ENCODE results near the gene KLHDC10.
"Not testable (repeated sequence)": the region's sequence is repeated elsewhere in the genome, so short reads cannot be mapped to it uniquely, and the experiment has no call there.

Gene KLHDC10

GRCh38 chr7:130156140-130156539, 85.8 kb downstream of the KLHDC10 start:
- no peak for DNase-seq (ENCODE audit: low spot score)

GRCh38 chr7:130157700-130158099, 87.4 kb downstream of the KLHDC10 start:
- no peak for DNase-seq (ENCODE audit: low spot score)

DNA sequence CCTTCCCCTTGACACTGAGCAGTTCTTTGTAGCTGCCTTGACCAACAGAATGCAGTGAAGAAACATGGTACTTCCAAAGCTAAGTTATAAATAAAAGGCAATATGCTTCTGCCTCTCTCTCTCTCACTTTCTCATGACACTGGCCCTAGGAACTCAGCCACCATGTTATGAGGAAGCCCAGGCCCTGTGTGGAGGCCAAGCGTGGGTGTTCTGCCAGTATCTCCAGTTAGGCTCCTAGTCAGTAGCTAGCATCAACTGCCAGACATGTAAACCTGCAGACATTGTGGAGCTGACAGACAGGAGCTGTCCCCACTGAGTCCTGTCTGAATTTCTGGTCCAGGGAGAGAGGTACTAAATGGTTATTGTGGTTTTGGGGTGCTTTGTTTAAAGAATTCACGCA, 89.7 kb downstream of the KLHDC10 start:
- DNase-seq (ENCODE audit: low spot score): no peak

DNA sequence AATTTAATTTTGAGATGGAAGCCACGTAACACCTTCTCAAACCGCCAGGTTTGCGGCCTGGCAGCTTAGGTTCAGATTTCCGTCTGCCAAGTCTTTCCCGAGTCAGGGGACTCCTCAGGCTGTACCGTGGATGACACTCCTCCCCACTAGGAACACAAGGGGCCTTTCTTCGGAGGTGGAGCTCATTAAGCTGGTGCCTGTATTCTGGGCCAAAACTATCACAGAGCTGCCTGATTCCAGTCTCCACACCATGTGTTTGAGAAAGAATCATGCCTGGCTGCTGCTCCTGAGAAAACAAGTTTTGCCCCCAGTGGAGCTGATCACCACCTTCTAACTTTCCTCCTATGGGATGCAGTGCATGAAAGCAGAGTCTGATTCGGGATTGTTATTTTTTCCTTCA, 90.1 kb downstream of the KLHDC10 start:
- DNase-seq (ENCODE audit: low spot score): no peak

DNA sequence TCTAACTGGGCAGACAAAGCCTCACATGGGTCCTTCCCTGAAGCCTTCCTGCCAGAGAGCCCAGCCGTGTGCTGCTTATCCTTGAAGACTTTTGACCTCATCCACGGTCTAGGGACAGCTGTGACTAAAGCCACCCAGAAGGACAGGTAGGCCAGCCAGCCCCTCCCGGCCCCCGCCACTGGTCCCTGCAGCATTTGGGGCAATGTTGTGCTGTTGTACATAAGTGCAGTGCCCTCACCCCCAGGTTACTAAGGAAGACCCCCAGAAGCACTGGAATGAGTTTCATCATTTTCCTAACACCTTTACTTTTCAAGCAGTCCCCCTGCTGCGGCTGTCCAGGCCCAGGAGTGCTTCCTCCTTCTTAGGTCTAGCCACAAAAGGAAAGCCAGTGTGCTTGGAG, 91.9 kb downstream of the KLHDC10 start:
- DNase-seq (ENCODE audit: low spot score): no peak

DNA sequence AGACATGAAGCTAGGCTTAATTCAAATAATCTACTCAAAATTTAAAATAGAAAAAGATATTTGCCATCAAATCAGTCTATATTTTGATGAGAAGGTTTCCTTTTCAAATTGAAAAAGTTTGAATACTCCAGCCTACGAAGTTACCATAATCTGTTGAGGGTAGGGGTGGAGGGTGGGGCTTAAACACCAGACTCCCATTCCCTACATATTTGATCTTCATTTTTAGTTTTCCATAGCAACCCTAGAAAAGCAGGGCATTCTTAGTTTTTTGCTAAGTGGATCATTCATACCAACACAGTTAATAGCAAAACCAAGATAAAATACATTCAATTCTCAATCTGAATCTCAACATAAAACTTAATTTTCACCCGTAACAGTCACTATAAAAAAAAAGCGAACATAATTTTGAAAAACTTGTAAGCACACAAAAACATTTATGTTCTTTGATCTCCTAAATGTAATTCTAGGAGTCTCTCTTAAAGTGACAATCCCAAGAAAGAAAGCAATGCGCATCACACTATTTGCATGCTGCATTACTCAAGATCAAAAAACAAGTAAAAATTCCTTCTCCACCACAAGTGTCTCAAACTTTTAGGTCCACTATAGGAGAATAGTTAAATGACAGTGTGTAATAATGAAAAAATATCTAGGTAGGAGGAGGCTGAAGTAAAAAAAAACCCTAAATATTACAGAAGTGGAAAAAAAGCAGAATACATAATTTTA, 104.1 kb downstream of the KLHDC10 start:
- DNase-seq (ENCODE audit: low spot score): no peak

GRCh38 chr7:130178251-130178650, 107.9 kb downstream of the KLHDC10 start:
- no peak for DNase-seq (ENCODE audit: low spot score)

- no peak for DNase-seq (ENCODE audit: low spot score)
Measured at GRCh38 chr7:130179631-130180030, 109.3 kb downstream of the KLHDC10 start.

DNA sequence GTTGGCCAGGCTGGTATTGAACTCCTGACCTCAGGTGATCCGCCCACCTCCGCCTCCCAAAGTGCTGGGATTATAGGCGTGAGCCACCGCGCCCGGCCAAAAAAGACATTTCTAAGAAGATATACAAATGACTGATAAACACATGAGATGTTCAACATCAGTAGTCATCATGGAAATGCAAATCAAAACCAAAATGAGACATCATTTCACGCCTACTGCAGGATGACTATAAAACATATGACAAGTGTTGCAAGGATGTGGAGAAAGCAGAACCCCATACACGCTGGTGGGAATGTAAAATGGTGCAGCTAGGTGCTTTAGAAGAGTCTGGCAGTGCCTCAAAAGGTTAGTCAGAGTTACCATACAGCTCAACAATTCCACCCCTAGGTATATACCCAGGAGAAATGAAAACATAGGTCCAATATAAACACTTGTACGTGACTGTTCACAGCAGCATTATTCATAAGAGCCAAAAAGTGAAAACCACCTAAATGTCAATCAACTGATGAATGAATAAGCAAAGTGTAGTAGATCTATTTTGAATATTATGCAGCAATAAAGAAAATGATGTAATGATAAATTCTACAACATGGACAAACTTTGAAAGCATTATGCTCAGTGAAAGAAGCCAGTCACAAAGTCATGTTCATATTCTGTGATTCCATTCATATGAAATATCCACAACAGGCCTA, 110.4 kb downstream of the KLHDC10 start:
- peak; percentile 55 for DNase-seq (ENCODE audit: low spot score)

DNA sequence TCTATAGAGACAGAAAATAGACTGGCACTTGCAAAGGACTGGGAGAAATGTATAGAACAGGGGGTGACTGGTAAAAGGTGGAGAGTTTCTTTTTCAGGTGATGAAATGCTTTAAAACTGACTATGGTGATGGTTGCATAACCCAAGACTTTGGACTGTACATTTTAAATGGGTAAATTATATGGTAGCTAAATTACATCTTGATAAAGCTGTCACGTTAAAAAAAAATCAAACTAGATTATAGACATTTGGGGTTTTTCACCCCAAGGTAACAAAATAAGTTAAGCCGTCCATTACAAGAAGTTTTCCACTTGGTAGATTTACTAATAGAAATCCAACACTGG, 110.9 kb downstream of the KLHDC10 start:
- DNase-seq (ENCODE audit: low spot score): no peak

DNA sequence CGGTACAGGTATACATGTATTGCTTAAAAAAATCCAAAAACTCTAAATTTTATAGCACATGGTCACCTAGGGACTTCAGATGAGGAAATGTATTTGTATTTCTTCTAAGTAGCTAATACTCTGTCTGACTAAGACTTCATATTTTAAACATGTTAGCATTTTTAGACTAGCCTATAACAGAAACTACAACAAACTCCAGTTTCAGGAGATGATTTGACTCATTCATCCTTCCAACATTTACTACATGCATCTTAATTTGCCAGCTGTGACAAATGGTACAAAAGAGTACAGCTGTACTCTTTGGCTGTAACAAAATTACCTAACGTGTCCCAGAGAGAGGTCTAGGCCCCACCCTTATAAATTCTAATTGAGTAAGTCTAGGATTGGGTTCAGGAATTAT, 112.7 kb downstream of the KLHDC10 start:
- DNase-seq (ENCODE audit: low spot score): no peak

DNA sequence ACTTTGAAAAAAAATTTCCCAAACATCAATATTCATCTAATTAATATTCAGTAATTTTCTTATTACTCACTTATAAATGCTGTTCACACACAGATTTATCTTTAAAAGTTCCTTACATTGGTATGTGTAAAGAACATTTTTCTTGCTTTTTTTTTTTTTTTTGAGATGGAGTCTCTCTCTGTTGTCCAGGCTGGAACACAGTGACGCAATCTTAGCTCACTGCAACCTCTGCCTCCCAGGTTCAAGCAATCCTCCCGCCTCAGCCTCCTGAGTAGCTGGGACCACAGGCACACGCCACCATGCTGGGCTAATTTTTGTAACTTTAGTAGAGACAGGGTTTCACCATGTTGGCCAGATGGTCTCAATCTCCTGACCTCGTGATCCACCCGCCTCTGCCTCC, 114.0 kb downstream of the KLHDC10 start:
- not testable (repeated sequence) for DNase-seq (ENCODE audit: low spot score)
